Astrocyte (in vitro differentiated cells and primary cell): ENCODE data around the gene E2F1. TPM values are rescaled to one million over a fixed set of nuclear protein-coding genes. Genes with fewer than 3 reads are reported as not detected.
"Not testable (repeated sequence)": the region's sequence is repeated elsewhere in the genome, so short reads cannot be mapped to it uniquely, and the experiment has no call there.

Source experiments
- DNase-seq: peaks from one replicate; pipeline ENCODE4 v3.0.0-alpha.2; 2010; ENCODE audit warnings: low read depth
- FAIRE-seq: peaks from 2 replicates; lab custom pipeline; 2011; peaks lifted over from hg19 to GRCh38; lab: Jason Lieb, UNC
- H2AFZ ChIP-seq: 2 replicates; pipeline ENCODE4 v1.6.0; 2012; ENCODE audit warnings: low read depth, low read length, inconsistent platforms
- H3K27ac ChIP-seq: 2 replicates; pipeline ENCODE4 v1.5.1; 2011; ENCODE audit warnings: low read depth, low read length, inconsistent platforms
- H3K27me3 ChIP-seq: 2 replicates; pipeline ENCODE4 v1.6.0; 2011; ENCODE audit warnings: low read length, inconsistent platforms; ENCODE audit not compliant: insufficient read depth
- H3K36me3 ChIP-seq: 2 replicates; pipeline ENCODE4 v1.5.1; 2011; ENCODE audit warnings: low read length, inconsistent platforms; ENCODE audit not compliant: insufficient read depth
- H3K4me1 ChIP-seq: 2 replicates; pipeline ENCODE4 v1.5.1; 2011; ENCODE audit warnings: low read length, inconsistent platforms; ENCODE audit not compliant: insufficient read depth
- H3K4me2 ChIP-seq: 2 replicates; pipeline ENCODE4 v1.6.0; 2012; ENCODE audit warnings: low read length, inconsistent platforms
- H3K4me3 ChIP-seq: 2 replicates; pipeline ENCODE4 v1.5.1; 2011; ENCODE audit warnings: low read depth, mild to moderate bottlenecking, low read length, inconsistent platforms; ENCODE audit not compliant: insufficient read depth
- H3K79me2 ChIP-seq: 2 replicates; pipeline ENCODE4 v1.6.0; 2012; ENCODE audit warnings: mild to moderate bottlenecking, low read length, inconsistent platforms; ENCODE audit not compliant: insufficient read depth
- H3K9ac ChIP-seq: 2 replicates; pipeline ENCODE4 v1.6.0; 2012; ENCODE audit warnings: mild to moderate bottlenecking, low read length, inconsistent platforms
- H3K9me3 ChIP-seq: 2 replicates; pipeline ENCODE4 v1.5.1; 2012; ENCODE audit warnings: low read depth, mild to moderate bottlenecking, low read length, inconsistent platforms; ENCODE audit not compliant: insufficient read depth
- H4K20me1 ChIP-seq: 2 replicates; pipeline ENCODE4 v1.6.0; 2012; ENCODE audit warnings: low read length, inconsistent platforms; ENCODE audit not compliant: insufficient read depth
- H3K27ac Mint-ChIP-seq: one replicate; pipeline ENCODE4 v1.8.0; 2021; ENCODE audit warnings: mild to moderate bottlenecking, mixed read lengths; ENCODE audit not compliant: unreplicated experiment
- H3K27me3 Mint-ChIP-seq: one replicate; pipeline ENCODE4 v1.8.0; 2021; ENCODE audit warnings: low read depth, mixed read lengths; ENCODE audit not compliant: unreplicated experiment
- H3K36me3 Mint-ChIP-seq: one replicate; pipeline ENCODE4 v1.8.0; 2021; ENCODE audit warnings: low read depth, mixed read lengths; ENCODE audit not compliant: unreplicated experiment
- H3K4me1 Mint-ChIP-seq: one replicate; pipeline ENCODE4 v1.8.0; 2021; ENCODE audit warnings: low read depth, mixed read lengths; ENCODE audit not compliant: unreplicated experiment
- H3K4me3 Mint-ChIP-seq: one replicate; pipeline ENCODE4 v1.8.0; 2021; ENCODE audit warnings: mild to moderate bottlenecking, moderate library complexity, mixed read lengths; ENCODE audit not compliant: unreplicated experiment
- H3K9me3 Mint-ChIP-seq: one replicate; pipeline ENCODE4 v1.8.0; 2021; ENCODE audit warnings: mild to moderate bottlenecking, mixed read lengths; ENCODE audit not compliant: unreplicated experiment
- CTCF ChIP-seq: IDR thresholded peaks from 2 replicates; pipeline ENCODE4 v1.5.1; 2011; ENCODE audit warnings: low read depth, mild to moderate bottlenecking, inconsistent platforms, low read length, moderate library complexity; ENCODE audit not compliant: insufficient read depth
- EZH2 ChIP-seq: IDR thresholded peaks from 2 replicates; pipeline ENCODE4 v1.6.1; 2012; ENCODE audit warnings: mild to moderate bottlenecking, low read length, inconsistent platforms; ENCODE audit not compliant: insufficient read depth
- total RNA-seq: library from RNA; stranded (reverse); gene quantifications from 2 replicates; pipeline ENCODE4 v1.2.1, GENCODE V29; 2021

The E2F1 gene
- total RNA-seq, 1 donor from 2014 or later, result 2.3 TPM

GRCh38 chr20:33702861-33703260 lies 16.7 kb upstream of the E2F1 start:
- H3K4me2 ChIP-seq, result no peak overlapping the region
- H3K27me3 Mint-ChIP-seq, result peaks cover 3% of the 10 kb centered on the region
- H3K4me1 Mint-ChIP-seq, result no peaks in the 10 kb centered on the region
- no peak overlapping the region for H3K4me3 ChIP-seq
- H2AFZ ChIP-seq, result no peak overlapping the region
- H3K27ac Mint-ChIP-seq, result no peak overlapping the region
- no peak overlapping the region for H3K4me3 Mint-ChIP-seq
- H4K20me1 ChIP-seq, result no peaks in the 10 kb centered on the region
- H3K27me3 ChIP-seq, result no peaks in the 10 kb centered on the region
- H3K27ac ChIP-seq, result no peak overlapping the region
- H3K36me3 ChIP-seq, result no peaks in the 10 kb centered on the region
- no peak for FAIRE-seq
- no peaks in the 10 kb centered on the region for H3K79me2 ChIP-seq
- no peak for TF ChIP-seq CTCF
- no peak for TF ChIP-seq EZH2
- no peaks in the 10 kb centered on the region for H3K4me1 ChIP-seq
- no peak for DNase-seq
- no peaks in the 10 kb centered on the region for H3K9me3 ChIP-seq
- peaks cover 12% of the 10 kb centered on the region for H3K9me3 Mint-ChIP-seq
- H3K36me3 Mint-ChIP-seq, result peaks cover 3% of the 10 kb centered on the region
- H3K9ac ChIP-seq, result no peak overlapping the region

GRCh38 chr20:33701629-33702450 lies 15.7 kb upstream of the E2F1 start:
- Histone ChIP-seq H3K79me2 (no peaks in the 10 kb centered on the region), H3K4me2 (no peak overlapping the region), H3K9ac (no peak overlapping the region), H3K9me3 (no peaks in the 10 kb centered on the region), H3K27ac (no peak overlapping the region), H3K4me1 (peaks cover 3% of the 10 kb centered on the region), H3K27me3 (no peaks in the 10 kb centered on the region), H4K20me1 (no peaks in the 10 kb centered on the region), H2AFZ (no peak overlapping the region), H3K4me3 (no peak overlapping the region), H3K36me3 (no peaks in the 10 kb centered on the region)
- H3K4me1 Mint-ChIP-seq, result no peaks in the 10 kb centered on the region
- no peak overlapping the region for H3K27ac Mint-ChIP-seq
- FAIRE-seq, result no peak
- H3K27me3 Mint-ChIP-seq, result peaks cover 4% of the 10 kb centered on the region
- H3K36me3 Mint-ChIP-seq, result peaks cover 3% of the 10 kb centered on the region
- TF ChIP-seq CTCF (no peak), EZH2 (no peak)
- DNase-seq, result no peak
- no peak overlapping the region for H3K4me3 Mint-ChIP-seq
- H3K9me3 Mint-ChIP-seq, result peaks cover 14% of the 10 kb centered on the region

- H3K4me1 ChIP-seq, H3K4me1 Mint-ChIP-seq, DNase-seq, H3K36me3 ChIP-seq, H3K9ac ChIP-seq, H3K9me3 ChIP-seq, H4K20me1 ChIP-seq, H3K79me2 ChIP-seq, H3K4me2 ChIP-seq, H2AFZ ChIP-seq, H3K27me3 ChIP-seq, H3K27ac Mint-ChIP-seq, H3K4me3 Mint-ChIP-seq, H3K4me3 ChIP-seq, H3K27me3 Mint-ChIP-seq, H3K36me3 Mint-ChIP-seq, FAIRE-seq, H3K27ac ChIP-seq: not testable (repeated sequence)
- H3K9me3 Mint-ChIP-seq, result peaks cover 14% of the 10 kb centered on the region
These were observed 14.7 kb upstream of the E2F1 start for GRCh38 chr20:33700696-33701441.

- H3K4me3 Mint-ChIP-seq, H3K4me1 Mint-ChIP-seq, H3K4me1 ChIP-seq, H3K36me3 ChIP-seq, H2AFZ ChIP-seq, H3K27ac ChIP-seq, DNase-seq, H3K27me3 ChIP-seq, H3K4me2 ChIP-seq, H3K36me3 Mint-ChIP-seq, H3K9ac ChIP-seq, FAIRE-seq, H3K79me2 ChIP-seq, H3K27me3 Mint-ChIP-seq, H3K27ac Mint-ChIP-seq, H3K9me3 ChIP-seq, H4K20me1 ChIP-seq, H3K4me3 ChIP-seq: not testable (repeated sequence)
- H3K9me3 Mint-ChIP-seq, result peaks cover 12% of the 10 kb centered on the region
These were observed 12.8 kb upstream of the E2F1 start for GRCh38 chr20:33698966-33699365.
